ENCODE measurements around the gene SLC49A4.

DNA sequence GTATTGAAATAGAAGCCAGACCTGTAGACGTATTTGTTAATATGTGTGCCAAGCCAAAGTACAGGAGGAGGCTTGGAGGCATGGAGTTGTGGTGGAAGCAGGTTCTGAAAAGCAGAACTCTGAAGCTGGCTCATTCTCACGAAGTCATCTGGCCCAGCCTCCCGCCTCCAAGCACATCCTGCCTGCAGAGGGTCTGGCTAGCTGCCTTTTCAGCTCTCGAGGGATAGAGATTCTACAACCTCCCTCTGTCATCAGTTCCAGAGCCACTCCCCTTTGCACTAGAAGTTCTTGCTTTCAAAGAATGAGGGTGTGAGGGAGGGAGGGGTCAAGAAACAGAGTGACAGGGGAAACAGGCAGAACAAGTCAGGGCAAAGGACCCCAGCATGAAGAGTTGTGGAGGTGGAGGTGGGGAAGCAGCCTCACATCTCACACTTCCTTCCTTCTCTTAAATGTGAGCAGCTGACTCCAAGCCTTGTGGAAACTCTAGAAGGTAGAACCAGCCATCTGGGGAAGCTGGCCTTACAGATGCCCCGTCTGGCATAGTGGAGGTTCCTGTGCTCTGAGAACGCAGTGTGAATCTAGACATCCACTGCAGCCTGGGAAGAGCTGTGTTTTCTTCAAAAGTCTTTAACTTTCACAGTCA lies 95.3 kb downstream of the SLC49A4 start:
- TF ChIP-seq EZH2 (IDR thresholded peaks at IDR 0.05; ENCODE audit: insufficient read depth, low read length) = no peak
- TF ChIP-seq, protein P1, sequence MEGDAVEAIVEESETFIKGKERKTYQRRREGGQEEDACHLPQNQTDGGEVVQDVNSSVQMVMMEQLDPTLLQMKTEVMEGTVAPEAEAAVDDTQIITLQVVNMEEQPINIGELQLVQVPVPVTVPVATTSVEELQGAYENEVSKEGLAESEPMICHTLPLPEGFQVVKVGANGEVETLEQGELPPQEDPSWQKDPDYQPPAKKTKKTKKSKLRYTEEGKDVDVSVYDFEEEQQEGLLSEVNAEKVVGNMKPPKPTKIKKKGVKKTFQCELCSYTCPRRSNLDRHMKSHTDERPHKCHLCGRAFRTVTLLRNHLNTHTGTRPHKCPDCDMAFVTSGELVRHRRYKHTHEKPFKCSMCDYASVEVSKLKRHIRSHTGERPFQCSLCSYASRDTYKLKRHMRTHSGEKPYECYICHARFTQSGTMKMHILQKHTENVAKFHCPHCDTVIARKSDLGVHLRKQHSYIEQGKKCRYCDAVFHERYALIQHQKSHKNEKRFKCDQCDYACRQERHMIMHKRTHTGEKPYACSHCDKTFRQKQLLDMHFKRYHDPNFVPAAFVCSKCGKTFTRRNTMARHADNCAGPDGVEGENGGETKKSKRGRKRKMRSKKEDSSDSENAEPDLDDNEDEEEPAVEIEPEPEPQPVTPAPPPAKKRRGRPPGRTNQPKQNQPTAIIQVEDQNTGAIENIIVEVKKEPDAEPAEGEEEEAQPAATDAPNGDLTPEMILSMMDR (IDR thresholded peaks at IDR 0.05; ENCODE audit: insufficient read depth, low read depth, low read length) = no peak
